ENCODE data around the gene ALPI. TPM values are rescaled to one million over a fixed set of nuclear protein-coding genes. Genes with fewer than 3 reads are reported as not detected.

Gene ALPI
- total and polyA plus RNA-seq, 12 donors: not detected

- 76 to 89% methylated on average over 8 of the region's 8 CpGs for WGBS, 2 donors
- ATAC-seq (no peak), DNase-seq (no peak)
- Histone ChIP-seq H3K4me3 (no peak overlapping the region), H3K27ac (no peak overlapping the region), H3K9me3 (no peaks in the 10 kb centered on the region), H3K4me1 (peaks cover 2 to 19% (median 13%) of the 10 kb centered on the region in 9 donors), H3K27me3 (peaks cover 21 to 87% (median 79%) of the 10 kb centered on the region in 7 donors), H3K36me3 (no peaks in the 10 kb centered on the region)
- intact Hi-C loops (cut with DNase I): no loop called here
- TF ChIP-seq CTCF (IDR thresholded peaks at IDR 0.05): no peak
Observed at GRCh38 chr2:232415138-232415690, 40.7 kb upstream of the ALPI start.

- intact Hi-C loops (cut with DNase I): no loop called here
- H3K36me3 ChIP-seq: no peaks in the 10 kb centered on the region
- no peak for TF ChIP-seq CTCF (IDR thresholded peaks at IDR 0.05)
- peaks cover 3 to 26% (median 19%) of the 10 kb centered on the region in 9 donors for H3K4me1 ChIP-seq
- no peak overlapping the region for H3K4me3 ChIP-seq
- no peak overlapping the region for H3K27ac ChIP-seq
- DNase-seq: no peak
- WGBS, 2 donors: 94 to 97% methylated on average over 12 of the region's 12 CpGs
- no peaks in the 10 kb centered on the region for H3K9me3 ChIP-seq
- H3K27me3 ChIP-seq: peaks cover 28 to 90% (median 81%) of the 10 kb centered on the region in 7 donors
- no peak for ATAC-seq
Observed at GRCh38 chr2:232415736-232416520, 40.0 kb upstream of the ALPI start.

- Histone ChIP-seq H3K4me1 (peaks cover 3 to 28% (median 20%) of the 10 kb centered on the region in 9 donors), H3K27ac (no peak overlapping the region), H3K36me3 (no peaks in the 10 kb centered on the region), H3K4me3 (no peak overlapping the region), H3K27me3 (peaks cover 33 to 92% (median 86%) of the 10 kb centered on the region in 7 donors), H3K9me3 (peaks cover 0 to under 1% (median 0%) of the 10 kb centered on the region in 11 donors)
- 93 to 96% methylated on average over 17 of the region's 17 CpGs for WGBS, 2 donors
- TF ChIP-seq CTCF (IDR thresholded peaks at IDR 0.05): no peak
- no peak for DNase-seq
- ATAC-seq: no peak
- intact Hi-C loops (cut with DNase I): no loop called here
Observed at GRCh38 chr2:232416521-232417470, 39.2 kb upstream of the ALPI start.

GRCh38 chr2:232417489-232417888 is 38.5 kb upstream of the ALPI start:
- ATAC-seq (no peak), DNase-seq (no peak)
- Histone ChIP-seq H3K4me3 (no peak overlapping the region), H3K27me3 (peaks cover 33 to 97% (median 90%) of the 10 kb centered on the region in 7 donors), H3K9me3 (peaks cover 0 to 7% (median 0%) of the 10 kb centered on the region in 11 donors), H3K4me1 (peaks cover 3 to 28% (median 20%) of the 10 kb centered on the region in 9 donors), H3K27ac (no peak overlapping the region), H3K36me3 (no peaks in the 10 kb centered on the region)
- intact Hi-C loops (cut with DNase I): no loop called here
- WGBS, 2 donors: 78 to 90% methylated on average over 5 of the region's 5 CpGs
- TF ChIP-seq CTCF (IDR thresholded peaks at IDR 0.05): no peak

Measured in heart right ventricle (tissue), 16 donors.